ENCODE measurements around the gene MYBPC1.
"Not testable (repeated sequence)": the region's sequence is repeated elsewhere in the genome, so short reads cannot be mapped to it uniquely, and the experiment has no call there.

MYBPC1 gene

GRCh38 chr12:101697930-101698799, 103.4 kb downstream of the MYBPC1 start:
- DNase-seq, result peak; percentile 5

GRCh38 chr12:101698800-101699347, 104.1 kb downstream of the MYBPC1 start:
- no peak for DNase-seq

GRCh38 chr12:101700299-101700820, 105.6 kb downstream of the MYBPC1 start:
- DNase-seq, result no peak

GRCh38 chr12:101703487-101703886, 108.7 kb downstream of the MYBPC1 start:
- DNase-seq, result no peak

- no peak for DNase-seq
Observed at GRCh38 chr12:101706403-101706802, 111.6 kb downstream of the MYBPC1 start.

GRCh38 chr12:101707131-101707782, 112.5 kb downstream of the MYBPC1 start:
- no peak for DNase-seq

GRCh38 chr12:101710288-101710687, 115.5 kb downstream of the MYBPC1 start:
- DNase-seq, result no peak

- no peak for DNase-seq
Observed at GRCh38 chr12:101713059-101713682, 118.4 kb downstream of the MYBPC1 start.

GRCh38 chr12:101713930-101714329, 119.2 kb downstream of the MYBPC1 start:
- no peak for DNase-seq

GRCh38 chr12:101714877-101715444, 120.2 kb downstream of the MYBPC1 start:
- no peak for DNase-seq

GRCh38 chr12:101719566-101719965, 124.8 kb downstream of the MYBPC1 start:
- no peak for DNase-seq

- DNase-seq, result no peak
Observed at GRCh38 chr12:101720118-101720517, 125.3 kb downstream of the MYBPC1 start.

- no peak for DNase-seq
Observed at GRCh38 chr12:101722392-101722791, 127.6 kb downstream of the MYBPC1 start.

GRCh38 chr12:101727098-101727497, 132.3 kb downstream of the MYBPC1 start:
- no peak for DNase-seq

- DNase-seq, result no peak
Observed at GRCh38 chr12:101729842-101730241, 135.1 kb downstream of the MYBPC1 start.

- no peak for DNase-seq
Observed at GRCh38 chr12:101732318-101732717, 137.5 kb downstream of the MYBPC1 start.

GRCh38 chr12:101733166-101733565, 138.4 kb downstream of the MYBPC1 start:
- DNase-seq, result no peak

GRCh38 chr12:101734482-101734881, 139.7 kb downstream of the MYBPC1 start:
- not testable (repeated sequence) for DNase-seq
